ENCODE results near the gene ANKIB1. TPM values are rescaled to one million over a fixed set of nuclear protein-coding genes. Genes with fewer than 3 reads are reported as not detected.

Gene ANKIB1
- polyA plus RNA-seq, 1 of the 3 experiments (the other 2 are of a cell fraction): 24.6 TPM

DNA sequence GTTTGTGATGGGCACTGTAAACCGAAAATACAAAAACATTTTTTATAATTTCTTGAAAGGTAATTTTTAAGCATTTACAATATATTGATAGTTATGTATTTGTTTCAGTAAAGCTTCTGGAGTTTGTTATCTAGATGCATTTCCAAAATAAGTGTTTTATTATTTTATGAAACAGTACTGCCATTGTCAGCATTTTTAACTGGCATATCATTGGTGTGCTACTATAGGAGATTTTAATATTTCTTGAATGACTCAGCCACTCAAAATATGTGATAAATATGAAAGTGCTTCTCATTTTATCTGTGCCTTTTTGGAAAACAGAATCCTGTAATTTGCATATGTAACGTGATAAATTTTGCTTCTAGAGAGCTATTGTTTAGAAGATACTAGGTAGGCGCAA, 97.9 kb downstream of the ANKIB1 start:
- Histone ChIP-seq H3K27me3 (ENCODE audit: insufficient read depth) (no peaks in the 10 kb centered on the region), H2AFZ (ENCODE audit: low read depth) (no peak overlapping the region), H3K4me3 (ENCODE audit: low read depth in 2 of 2, low read length in 1 of 2) (no peak overlapping the region), H3K9me2 (no peaks in the 10 kb centered on the region), H3K27ac (ENCODE audit: low read depth in 2 of 2, low read length in 1 of 2) (no peak overlapping the region), H3K4me1 (ENCODE audit: control insufficient read depth in 1 of 2, insufficient read depth in 2 of 2, low read depth in 1 of 2, low read length in 1 of 2) (peaks cover 0 to 5% of the 10 kb centered on the region in 2 experiments; a peak in 1 of 4 replicates), H3F3A (replicated peaks; ENCODE audit: insufficient read depth) (peaks cover 13% of the 10 kb centered on the region), H3K9me3 (no peaks in the 10 kb centered on the region), H3K9ac (no peak overlapping the region), H3K4me2 (no peak overlapping the region), H4K20me1 (ENCODE audit: insufficient read depth) (no peaks in the 10 kb centered on the region), H3K79me2 (ENCODE audit: insufficient read depth) (no peaks in the 10 kb centered on the region), H3K36me3 (replicated peaks in 1 of 2; ENCODE audit: control insufficient read depth in 1 of 2, insufficient read depth in 2 of 2, low read length in 1 of 2) (peaks cover 53 to 67% of the 10 kb centered on the region in 2 experiments)
- ChIA-PET CTCF (interaction anchor here (0.7 to 1.0 kb wide), 2 partner anchors 81 to 1594 kb away, joined by 3 read pairs; no protein-coding TSS in a partner anchor), POLR2A (no interaction called here)
- no peak for DNase-seq
- 95% methylated on average over 3 of the region's 3 CpGs for WGBS (ENCODE audit: low lambda C conversion rate)
- TF ChIP-seq FOSL2 (IDR thresholded peaks at IDR 0.05; ENCODE audit: borderline replicate concordance, low read depth) (peak; percentile 40; the same call in 1 of the 2 replicates), JUND (IDR thresholded peaks at IDR 0.05) (peak; percentile 27; the same call in 1 of the 2 replicates)
- TF ChIP-seq, protein P1, sequence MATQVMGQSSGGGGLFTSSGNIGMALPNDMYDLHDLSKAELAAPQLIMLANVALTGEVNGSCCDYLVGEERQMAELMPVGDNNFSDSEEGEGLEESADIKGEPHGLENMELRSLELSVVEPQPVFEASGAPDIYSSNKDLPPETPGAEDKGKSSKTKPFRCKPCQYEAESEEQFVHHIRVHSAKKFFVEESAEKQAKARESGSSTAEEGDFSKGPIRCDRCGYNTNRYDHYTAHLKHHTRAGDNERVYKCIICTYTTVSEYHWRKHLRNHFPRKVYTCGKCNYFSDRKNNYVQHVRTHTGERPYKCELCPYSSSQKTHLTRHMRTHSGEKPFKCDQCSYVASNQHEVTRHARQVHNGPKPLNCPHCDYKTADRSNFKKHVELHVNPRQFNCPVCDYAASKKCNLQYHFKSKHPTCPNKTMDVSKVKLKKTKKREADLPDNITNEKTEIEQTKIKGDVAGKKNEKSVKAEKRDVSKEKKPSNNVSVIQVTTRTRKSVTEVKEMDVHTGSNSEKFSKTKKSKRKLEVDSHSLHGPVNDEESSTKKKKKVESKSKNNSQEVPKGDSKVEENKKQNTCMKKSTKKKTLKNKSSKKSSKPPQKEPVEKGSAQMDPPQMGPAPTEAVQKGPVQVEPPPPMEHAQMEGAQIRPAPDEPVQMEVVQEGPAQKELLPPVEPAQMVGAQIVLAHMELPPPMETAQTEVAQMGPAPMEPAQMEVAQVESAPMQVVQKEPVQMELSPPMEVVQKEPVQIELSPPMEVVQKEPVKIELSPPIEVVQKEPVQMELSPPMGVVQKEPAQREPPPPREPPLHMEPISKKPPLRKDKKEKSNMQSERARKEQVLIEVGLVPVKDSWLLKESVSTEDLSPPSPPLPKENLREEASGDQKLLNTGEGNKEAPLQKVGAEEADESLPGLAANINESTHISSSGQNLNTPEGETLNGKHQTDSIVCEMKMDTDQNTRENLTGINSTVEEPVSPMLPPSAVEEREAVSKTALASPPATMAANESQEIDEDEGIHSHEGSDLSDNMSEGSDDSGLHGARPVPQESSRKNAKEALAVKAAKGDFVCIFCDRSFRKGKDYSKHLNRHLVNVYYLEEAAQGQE (IDR thresholded peaks at IDR 0.05; ENCODE audit: low read depth, low read length): no peak

DNA sequence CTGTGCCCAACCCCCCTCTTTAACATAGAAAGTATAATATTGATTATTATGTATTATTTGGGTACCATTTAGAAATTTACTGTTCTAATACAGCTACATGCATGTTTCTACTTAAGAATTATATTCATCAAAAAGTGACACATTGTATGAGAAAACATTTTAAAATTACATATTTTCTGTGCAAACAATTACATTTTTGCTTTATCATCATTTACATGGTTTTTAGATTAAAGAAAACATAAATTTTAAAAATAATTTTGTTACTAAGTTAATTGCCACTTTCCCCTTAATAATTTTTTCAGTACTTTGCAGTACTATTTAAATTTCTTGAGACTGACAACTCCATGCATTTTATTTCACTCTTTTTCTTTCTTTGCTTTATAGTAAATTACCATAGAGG, 106.2 kb downstream of the ANKIB1 start:
- Histone ChIP-seq H3F3A (replicated peaks; ENCODE audit: insufficient read depth) (no peaks in the 10 kb centered on the region), H4K20me1 (ENCODE audit: insufficient read depth) (no peaks in the 10 kb centered on the region), H3K27me3 (ENCODE audit: insufficient read depth) (no peaks in the 10 kb centered on the region), H3K4me2 (no peak overlapping the region), H3K27ac (ENCODE audit: low read depth in 2 of 2, low read length in 1 of 2) (no peak overlapping the region), H3K36me3 (replicated peaks in 1 of 2; ENCODE audit: control insufficient read depth in 1 of 2, insufficient read depth in 2 of 2, low read length in 1 of 2) (peaks cover 72 to 76% of the 10 kb centered on the region in 2 experiments), H3K9me3 (no peaks in the 10 kb centered on the region), H2AFZ (ENCODE audit: low read depth) (no peak overlapping the region), H3K9me2 (no peaks in the 10 kb centered on the region), H3K79me2 (ENCODE audit: insufficient read depth) (no peaks in the 10 kb centered on the region), H3K9ac (no peak overlapping the region), H3K4me1 (ENCODE audit: control insufficient read depth in 1 of 2, insufficient read depth in 2 of 2, low read depth in 1 of 2, low read length in 1 of 2) (no peaks in the 10 kb centered on the region), H3K4me3 (ENCODE audit: low read depth in 2 of 2, low read length in 1 of 2) (no peak overlapping the region)
- POLR2A ChIA-PET: no interaction called here
- TF ChIP-seq POLR2AphosphoS5 (IDR thresholded peaks at IDR 0.05; ENCODE audit: low read depth, low read length): no peak
- TF ChIP-seq, protein P2, sequence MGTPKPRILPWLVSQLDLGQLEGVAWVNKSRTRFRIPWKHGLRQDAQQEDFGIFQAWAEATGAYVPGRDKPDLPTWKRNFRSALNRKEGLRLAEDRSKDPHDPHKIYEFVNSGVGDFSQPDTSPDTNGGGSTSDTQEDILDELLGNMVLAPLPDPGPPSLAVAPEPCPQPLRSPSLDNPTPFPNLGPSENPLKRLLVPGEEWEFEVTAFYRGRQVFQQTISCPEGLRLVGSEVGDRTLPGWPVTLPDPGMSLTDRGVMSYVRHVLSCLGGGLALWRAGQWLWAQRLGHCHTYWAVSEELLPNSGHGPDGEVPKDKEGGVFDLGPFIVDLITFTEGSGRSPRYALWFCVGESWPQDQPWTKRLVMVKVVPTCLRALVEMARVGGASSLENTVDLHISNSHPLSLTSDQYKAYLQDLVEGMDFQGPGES (IDR thresholded peaks at IDR 0.05; ENCODE audit: low read depth, low read length): no peak
- TF ChIP-seq FOXM1 (IDR thresholded peaks at IDR 0.05; ENCODE audit: low read depth): no peak
- no peak for TF ChIP-seq SIN3A (IDR thresholded peaks at IDR 0.05; ENCODE audit: borderline replicate concordance, low read depth, low read length)
- TF ChIP-seq, protein P3, sequence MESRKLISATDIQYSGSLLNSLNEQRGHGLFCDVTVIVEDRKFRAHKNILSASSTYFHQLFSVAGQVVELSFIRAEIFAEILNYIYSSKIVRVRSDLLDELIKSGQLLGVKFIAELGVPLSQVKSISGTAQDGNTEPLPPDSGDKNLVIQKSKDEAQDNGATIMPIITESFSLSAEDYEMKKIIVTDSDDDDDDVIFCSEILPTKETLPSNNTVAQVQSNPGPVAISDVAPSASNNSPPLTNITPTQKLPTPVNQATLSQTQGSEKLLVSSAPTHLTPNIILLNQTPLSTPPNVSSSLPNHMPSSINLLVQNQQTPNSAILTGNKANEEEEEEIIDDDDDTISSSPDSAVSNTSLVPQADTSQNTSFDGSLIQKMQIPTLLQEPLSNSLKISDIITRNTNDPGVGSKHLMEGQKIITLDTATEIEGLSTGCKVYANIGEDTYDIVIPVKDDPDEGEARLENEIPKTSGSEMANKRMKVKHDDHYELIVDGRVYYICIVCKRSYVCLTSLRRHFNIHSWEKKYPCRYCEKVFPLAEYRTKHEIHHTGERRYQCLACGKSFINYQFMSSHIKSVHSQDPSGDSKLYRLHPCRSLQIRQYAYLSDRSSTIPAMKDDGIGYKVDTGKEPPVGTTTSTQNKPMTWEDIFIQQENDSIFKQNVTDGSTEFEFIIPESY (IDR thresholded peaks at IDR 0.05; ENCODE audit: borderline replicate concordance, low read depth): no peak
- no peak for TF ChIP-seq MEF2A (IDR thresholded peaks at IDR 0.05; ENCODE audit: borderline replicate concordance, low read depth)
- TF ChIP-seq, protein P4, sequence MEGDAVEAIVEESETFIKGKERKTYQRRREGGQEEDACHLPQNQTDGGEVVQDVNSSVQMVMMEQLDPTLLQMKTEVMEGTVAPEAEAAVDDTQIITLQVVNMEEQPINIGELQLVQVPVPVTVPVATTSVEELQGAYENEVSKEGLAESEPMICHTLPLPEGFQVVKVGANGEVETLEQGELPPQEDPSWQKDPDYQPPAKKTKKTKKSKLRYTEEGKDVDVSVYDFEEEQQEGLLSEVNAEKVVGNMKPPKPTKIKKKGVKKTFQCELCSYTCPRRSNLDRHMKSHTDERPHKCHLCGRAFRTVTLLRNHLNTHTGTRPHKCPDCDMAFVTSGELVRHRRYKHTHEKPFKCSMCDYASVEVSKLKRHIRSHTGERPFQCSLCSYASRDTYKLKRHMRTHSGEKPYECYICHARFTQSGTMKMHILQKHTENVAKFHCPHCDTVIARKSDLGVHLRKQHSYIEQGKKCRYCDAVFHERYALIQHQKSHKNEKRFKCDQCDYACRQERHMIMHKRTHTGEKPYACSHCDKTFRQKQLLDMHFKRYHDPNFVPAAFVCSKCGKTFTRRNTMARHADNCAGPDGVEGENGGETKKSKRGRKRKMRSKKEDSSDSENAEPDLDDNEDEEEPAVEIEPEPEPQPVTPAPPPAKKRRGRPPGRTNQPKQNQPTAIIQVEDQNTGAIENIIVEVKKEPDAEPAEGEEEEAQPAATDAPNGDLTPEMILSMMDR (IDR thresholded peaks at IDR 0.05): no peak
- TF ChIP-seq, protein P5, sequence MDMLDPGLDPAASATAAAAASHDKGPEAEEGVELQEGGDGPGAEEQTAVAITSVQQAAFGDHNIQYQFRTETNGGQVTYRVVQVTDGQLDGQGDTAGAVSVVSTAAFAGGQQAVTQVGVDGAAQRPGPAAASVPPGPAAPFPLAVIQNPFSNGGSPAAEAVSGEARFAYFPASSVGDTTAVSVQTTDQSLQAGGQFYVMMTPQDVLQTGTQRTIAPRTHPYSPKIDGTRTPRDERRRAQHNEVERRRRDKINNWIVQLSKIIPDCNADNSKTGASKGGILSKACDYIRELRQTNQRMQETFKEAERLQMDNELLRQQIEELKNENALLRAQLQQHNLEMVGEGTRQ (IDR thresholded peaks at IDR 0.05; ENCODE audit: borderline replicate concordance, low read depth, low read length): no peak
- no peak for TF ChIP-seq TCF12 (IDR thresholded peaks at IDR 0.05)
- no peak for TF ChIP-seq TAF1 (IDR thresholded peaks at IDR 0.05; ENCODE audit: borderline replicate concordance, low read depth, low read length)
- no peak for TF ChIP-seq TEAD4 (IDR thresholded peaks at IDR 0.05; ENCODE audit: borderline replicate concordance, insufficient read depth)
- no peak for TF ChIP-seq NFIC (IDR thresholded peaks at IDR 0.05; ENCODE audit: borderline replicate concordance)
- TF ChIP-seq, protein P6, sequence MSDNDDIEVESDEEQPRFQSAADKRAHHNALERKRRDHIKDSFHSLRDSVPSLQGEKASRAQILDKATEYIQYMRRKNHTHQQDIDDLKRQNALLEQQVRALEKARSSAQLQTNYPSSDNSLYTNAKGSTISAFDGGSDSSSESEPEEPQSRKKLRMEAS (IDR thresholded peaks at IDR 0.05; ENCODE audit: low read depth): no peak
- no peak for TF ChIP-seq RAD21 (IDR thresholded peaks at IDR 0.05; ENCODE audit: low read length)
- no peak for DNase-seq
- CTCF ChIA-PET: interaction anchor here (0.6 to 1.1 kb wide), 3 partner anchors 9 to 113 kb away, joined by 3 to 4 read pairs (median 3); no protein-coding TSS in a partner anchor
